Natural killer cell (primary cell): Measurements from ENCODE around the gene SAC3D1. TPM values are rescaled to one million over a fixed set of nuclear protein-coding genes. Genes with fewer than 3 reads are reported as not detected.

Experiments used
- ATAC-seq, 3 donors: fragments of 150-1000 bp in 2 of 3; fragments of 200-7000 bp in 1 of 3; cut with Tn5 transposase; 1 replicate in 1 of 3; 2 replicates in 2 of 3; pipeline ENCODE4 v1.10.0; 2021; ENCODE audit warnings: mild to moderate bottlenecking in 2 of 3, moderate library complexity in 2 of 3
- DNase-seq, 2 donors: peaks; one replicate each; pipeline versions ENCODE4 v3.0.0 to v3.0.0-alpha.2; 2013 to 2021; ENCODE audit warnings: mixed read lengths in 1 of 2
- H3K27ac ChIP-seq: one replicate; pipeline ENCODE4 v1.5.1; 2013; ENCODE audit warnings: mild to moderate bottlenecking, low read length
- H3K27me3 ChIP-seq: one replicate; pipeline ENCODE4 v1.6.1; 2013; ENCODE audit warnings: low read length; ENCODE audit not compliant: control insufficient read depth, insufficient read depth
- H3K36me3 ChIP-seq: one replicate; pipeline ENCODE4 v1.6.1; 2013; ENCODE audit warnings: low read length; ENCODE audit not compliant: control insufficient read depth, insufficient read depth
- H3K4me1 ChIP-seq: one replicate; pipeline ENCODE4 v1.6.1; 2013; ENCODE audit warnings: low read length; ENCODE audit not compliant: control insufficient read depth, insufficient read depth
- H3K4me3 ChIP-seq: one replicate; pipeline ENCODE4 v1.5.1; 2013; ENCODE audit warnings: low read length
- H3K9me3 ChIP-seq: one replicate; pipeline ENCODE4 v1.6.1; 2013; ENCODE audit warnings: low read length; ENCODE audit not compliant: control insufficient read depth, insufficient read depth
- H3K27ac Mint-ChIP-seq, 2 donors: one replicate each; pipeline ENCODE4 v1.8.0; 2022; ENCODE audit warnings: mild to moderate bottlenecking in 2 of 2, mixed read lengths in 2 of 2, moderate library complexity in 1 of 2
- H3K27me3 Mint-ChIP-seq, 2 donors: one replicate each; pipeline ENCODE4 v1.8.0; 2022; ENCODE audit warnings: low read depth in 2 of 2, mixed read lengths in 2 of 2
- H3K36me3 Mint-ChIP-seq: one replicate; pipeline ENCODE4 v1.8.0; 2022; ENCODE audit warnings: mixed read lengths
- H3K4me1 Mint-ChIP-seq, 2 donors: one replicate each; pipeline ENCODE4 v1.8.0; 2022; ENCODE audit warnings: mixed read lengths in 2 of 2
- H3K4me3 Mint-ChIP-seq: one replicate; pipeline ENCODE4 v1.8.0; 2022; ENCODE audit warnings: mild to moderate bottlenecking, moderate library complexity, mixed read lengths
- H3K9me3 Mint-ChIP-seq, 2 donors: one replicate each; pipeline ENCODE4 v1.8.0; 2022; ENCODE audit warnings: mixed read lengths in 2 of 2
- CTCF ChIP-seq: fragments of 200-600 bp; IDR thresholded peaks from one replicate; pipeline ENCODE4 v1.8.0; 2022; ENCODE audit warnings: antibody characterized with exemption
- WGBS: methylation state at CpG from one replicate; pipeline ENCODE4 v1.1.7; 2013; ENCODE audit warnings: missing lambda C conversion rate; ENCODE audit not compliant: insufficient coverage; 5-methylcytosine and 5-hydroxymethylcytosine counted together
- intact Hi-C: fragments of 100-400 bp; cut with micrococcal nuclease; formaldehyde crosslinking; loops from one replicate; pipeline ENCODE4 v1.14.2; 2022
- total RNA-seq, 4 donors: library from RNA; stranded (reverse); fragments of 120-200 nt in 1 of 4; gene quantifications; one replicate each; pipeline versions ENCODE4 v1.2.3 to v1.2.4, GENCODE V29; 2013 to 2022

SAC3D1 gene
- total RNA-seq, 3 donors from 2014 or later (not counting 1 experiment from before 2014, with no cell fraction given), result 2.0 to 3.5 (median 2.8) TPM

GRCh38 chr11:65034423-65034822 lies 6.6 kb upstream of the SAC3D1 start:
- peaks cover 29% of the 10 kb centered on the region for H3K36me3 ChIP-seq
- intact Hi-C loops, result no loop called here

GRCh38 chr11:65035579-65035978 lies 5.4 kb upstream of the SAC3D1 start:
- DNase-seq (no peak), ATAC-seq (no peak)
- peaks cover 5% of the 10 kb centered on the region for H3K4me1 ChIP-seq
- no peaks in the 10 kb centered on the region for H3K27me3 ChIP-seq
- 91% methylated on average over 11 of the region's 11 CpGs for WGBS
- Mint-ChIP-seq H3K27ac (no peak overlapping the region), H3K9me3 (no peaks in the 10 kb centered on the region), H3K4me3 (no peak overlapping the region), H3K36me3 (no peaks in the 10 kb centered on the region), H3K4me1 (peaks cover 2 to 3% of the 10 kb centered on the region in 2 donors), H3K27me3 (no peaks in the 10 kb centered on the region)
- no peak overlapping the region for H3K27ac ChIP-seq
- intact Hi-C loops, result no loop called here
- peaks cover 29% of the 10 kb centered on the region for H3K36me3 ChIP-seq
- no peak for TF ChIP-seq CTCF
- H3K9me3 ChIP-seq, result no peaks in the 10 kb centered on the region
- no peak overlapping the region for H3K4me3 ChIP-seq

More at GRCh38 chr11:65034423-65034822, 6.6 kb upstream of the SAC3D1 start:
- H3K4me3 Mint-ChIP-seq, result no peak overlapping the region
- Histone ChIP-seq H3K4me3 (no peak overlapping the region), H3K27me3 (no peaks in the 10 kb centered on the region), H3K27ac (no peak overlapping the region), H3K9me3 (no peaks in the 10 kb centered on the region), H3K4me1 (no peaks in the 10 kb centered on the region)
- 100% methylated on average over 2 of the region's 2 CpGs for WGBS
- no peaks in the 10 kb centered on the region for H3K4me1 Mint-ChIP-seq
- no peak overlapping the region for H3K27ac Mint-ChIP-seq
- no peak for TF ChIP-seq CTCF
- ATAC-seq (no peak), DNase-seq (no peak)
- H3K36me3 Mint-ChIP-seq, result no peaks in the 10 kb centered on the region
- H3K27me3 Mint-ChIP-seq, result no peaks in the 10 kb centered on the region
- no peaks in the 10 kb centered on the region for H3K9me3 Mint-ChIP-seq

GRCh38 chr11:65036931-65037330 lies 4.1 kb upstream of the SAC3D1 start:
- ATAC-seq (no peak), DNase-seq (no peak)
- Histone ChIP-seq H3K27me3 (no peaks in the 10 kb centered on the region), H3K4me3 (no peak overlapping the region), H3K4me1 (peaks cover 11% of the 10 kb centered on the region), H3K9me3 (no peaks in the 10 kb centered on the region), H3K27ac (no peak overlapping the region), H3K36me3 (peaks cover 28% of the 10 kb centered on the region)
- Mint-ChIP-seq H3K27me3 (no peaks in the 10 kb centered on the region), H3K4me3 (no peak overlapping the region), H3K36me3 (no peaks in the 10 kb centered on the region), H3K9me3 (no peaks in the 10 kb centered on the region), H3K4me1 (peaks cover 6% of the 10 kb centered on the region in 2 donors), H3K27ac (no peak overlapping the region)
- intact Hi-C loops, result no loop called here
- TF ChIP-seq CTCF, result no peak
- 94% methylated on average over 6 of the region's 6 CpGs for WGBS

- Histone ChIP-seq H3K4me1 (peaks cover 16% of the 10 kb centered on the region), H3K9me3 (no peaks in the 10 kb centered on the region), H3K36me3 (peaks cover 16% of the 10 kb centered on the region), H3K27me3 (no peaks in the 10 kb centered on the region), H3K4me3 (peak overlapping the region; percentile 61), H3K27ac (peak overlapping the region; percentile 80)
- Mint-ChIP-seq H3K36me3 (no peaks in the 10 kb centered on the region), H3K27me3 (no peaks in the 10 kb centered on the region), H3K4me3 (peak overlapping the region; percentile 90), H3K9me3 (no peaks in the 10 kb centered on the region), H3K27ac (peak overlapping the region; percentile 82 to 86), H3K4me1 (peaks cover 6 to 19% of the 10 kb centered on the region in 2 donors)
- no peak for DNase-seq
- WGBS, result 30% methylated on average over 7 of the region's 7 CpGs
- no peak for ATAC-seq
- TF ChIP-seq CTCF, result no peak
- intact Hi-C loops, result no loop called here
Measured at GRCh38 chr11:65040520-65040846, 527 bp upstream of the SAC3D1 start.
